Activated naive CD4-positive, alpha-beta T cell treated with anti-CD3 and anti-CD28 coated beads, Interleukin-2, amount 50 U/mL, for 16 hours (primary cell): ENCODE data around the gene ZC3H12D.

Experiments
- DNase-seq: peaks from one replicate; pipeline ENCODE4 v3.0.0-alpha.2; 2020

The ZC3H12D gene

DNA sequence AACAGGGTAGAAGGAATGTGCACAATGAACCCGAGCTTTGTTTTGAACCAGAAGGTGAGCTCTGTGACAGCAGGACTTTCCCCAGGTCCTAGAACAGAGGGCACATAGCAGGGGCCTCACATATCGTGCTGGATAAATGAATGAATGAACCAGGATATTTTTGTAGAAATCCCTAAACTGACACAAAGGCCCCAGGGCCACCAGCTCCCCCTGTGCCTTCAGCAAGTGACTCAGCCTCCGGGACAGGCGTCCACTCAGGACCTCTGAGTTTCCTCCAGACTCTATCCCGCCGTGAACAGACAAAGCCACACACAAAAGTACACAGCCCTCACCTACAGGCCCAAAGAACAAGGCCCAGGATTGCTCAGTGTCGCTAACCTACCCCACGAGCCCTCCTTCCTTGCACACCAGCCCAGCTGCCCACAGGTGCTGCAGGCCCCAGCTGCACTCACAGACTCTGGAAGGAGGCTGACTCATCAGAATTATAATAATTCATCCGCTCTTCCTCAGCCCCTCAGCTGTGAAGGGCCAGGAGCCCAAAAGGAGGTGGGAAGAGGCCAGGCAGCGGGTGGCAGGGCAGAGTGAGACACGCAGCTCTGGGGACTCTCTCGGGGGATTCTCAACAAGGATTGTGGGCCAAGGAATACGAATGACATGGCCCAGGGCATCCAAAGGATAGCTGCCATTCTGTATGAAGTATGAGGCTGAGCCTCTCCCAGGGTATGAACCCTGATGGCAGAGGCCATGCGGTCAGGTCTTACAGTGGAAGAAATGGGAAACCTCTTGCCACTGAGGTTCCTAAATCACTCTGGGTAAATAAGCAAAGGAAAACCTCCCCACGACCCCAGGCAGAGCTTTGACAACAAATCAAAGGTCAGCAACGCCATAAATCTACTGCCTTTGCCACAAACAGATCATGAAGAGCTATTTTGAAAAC is 43.8 kb downstream of the ZC3H12D start:
- DNase-seq = no peak

DNA sequence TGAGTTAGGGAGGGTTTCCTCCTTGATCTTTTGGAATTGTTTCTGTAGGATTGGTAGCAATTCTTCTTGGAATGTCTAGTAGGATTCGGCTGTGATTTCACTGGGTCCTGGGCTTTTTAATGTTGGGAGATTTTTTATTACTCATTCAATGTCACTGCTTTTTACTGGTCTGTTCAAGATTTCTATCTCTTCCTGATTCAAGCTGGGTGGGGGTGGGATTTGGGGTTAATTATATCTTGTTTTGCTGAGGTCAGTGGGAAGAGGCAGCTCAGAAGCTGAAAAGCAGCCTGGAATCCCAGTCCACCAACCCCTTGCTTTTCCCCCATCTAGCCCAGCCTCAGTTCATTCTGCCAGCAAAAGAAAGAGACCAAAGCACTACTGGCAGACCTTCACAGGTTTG is 45.2 kb downstream of the ZC3H12D start:
- DNase-seq = no peak

DNA sequence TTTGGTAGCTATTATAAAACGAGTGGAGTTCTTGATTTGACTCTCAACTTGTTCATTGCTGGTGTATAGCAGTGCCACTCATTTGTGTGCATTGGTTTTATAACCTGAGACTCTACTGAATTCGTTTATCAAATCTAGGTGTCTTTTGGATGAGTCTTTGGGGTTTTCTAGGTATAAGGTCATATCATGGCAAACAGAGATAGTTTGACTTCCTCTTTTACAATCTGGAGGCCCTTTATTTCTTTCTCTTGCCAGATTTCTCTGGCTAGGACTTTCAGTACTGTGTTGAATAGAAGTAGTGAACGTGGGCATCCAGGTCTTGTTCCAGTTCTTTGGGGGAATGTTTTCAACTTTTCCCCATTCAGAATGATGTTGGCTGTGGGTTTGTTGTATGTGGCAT is 46.0 kb downstream of the ZC3H12D start:
- no peak for DNase-seq

DNA sequence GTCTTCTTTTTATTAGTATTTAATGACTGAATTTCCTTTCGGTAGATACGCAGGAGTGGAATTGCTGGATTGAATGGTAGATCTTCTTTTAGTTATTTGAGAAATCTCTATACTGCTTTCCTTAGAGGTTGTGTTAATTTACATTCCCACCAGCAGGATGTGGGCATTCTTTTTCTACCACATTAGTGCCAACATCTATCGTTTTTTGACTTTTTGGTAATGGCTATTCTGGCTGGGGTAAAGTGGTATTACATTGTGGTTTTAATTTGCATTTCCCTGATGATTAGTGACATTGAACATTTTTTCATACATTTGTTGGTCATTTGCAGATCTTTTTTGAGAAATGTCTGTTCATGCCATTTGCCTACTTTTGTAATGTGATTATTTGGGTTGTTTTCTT is 47.6 kb downstream of the ZC3H12D start:
- DNase-seq = no peak

DNA sequence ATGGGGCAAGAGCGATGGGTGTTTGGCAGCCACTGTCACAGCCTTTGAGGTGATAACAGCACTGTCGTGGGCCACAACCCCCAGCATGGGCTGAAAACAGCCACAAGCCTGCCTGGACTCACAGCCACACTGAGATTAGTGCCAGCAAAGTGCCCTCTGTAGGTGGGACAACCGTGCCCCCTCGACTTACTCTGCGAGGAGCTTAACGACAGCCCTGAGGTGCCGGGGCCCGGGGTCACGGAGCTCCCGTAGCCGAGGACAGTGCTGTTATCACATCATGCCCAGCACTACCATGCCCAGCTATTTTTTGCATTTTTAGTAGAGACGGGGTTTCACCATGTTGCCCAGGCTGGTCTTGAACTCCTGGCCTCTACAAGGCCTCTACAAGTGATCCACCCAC is 48.2 kb downstream of the ZC3H12D start:
- no peak for DNase-seq

DNA sequence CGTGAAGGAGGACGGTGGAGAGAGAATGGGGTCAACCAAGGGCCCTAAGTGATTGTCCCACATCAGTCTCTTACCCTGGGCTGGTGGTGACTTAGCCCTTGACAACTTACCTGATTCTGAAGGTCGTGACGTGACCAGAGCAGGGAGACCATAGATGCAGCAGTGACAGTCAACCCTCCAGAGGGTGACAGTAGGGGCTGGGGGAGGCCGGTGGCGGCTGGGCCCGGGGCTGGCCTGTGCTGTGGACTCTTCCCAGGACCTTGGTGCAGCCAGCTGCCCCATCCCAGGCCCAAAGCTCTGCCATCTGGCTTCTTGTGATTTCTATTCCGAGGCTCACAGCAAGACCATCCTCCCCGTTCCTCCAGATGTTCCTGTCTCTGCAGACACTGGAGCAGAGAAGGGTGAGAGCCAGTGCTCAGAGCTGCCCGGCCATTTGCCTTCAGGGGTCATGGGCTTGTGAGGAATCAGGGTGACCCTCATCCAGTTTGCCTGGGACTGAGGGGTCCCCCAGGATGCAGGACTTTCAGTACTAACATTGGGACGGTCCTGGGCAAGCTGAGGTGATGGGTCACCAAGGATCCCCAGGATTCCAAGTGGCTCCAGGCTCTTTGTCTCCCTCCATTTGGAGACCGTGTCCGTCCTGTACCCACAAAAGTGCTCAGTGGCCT is 48.8 kb downstream of the ZC3H12D start:
- no peak for DNase-seq

DNA sequence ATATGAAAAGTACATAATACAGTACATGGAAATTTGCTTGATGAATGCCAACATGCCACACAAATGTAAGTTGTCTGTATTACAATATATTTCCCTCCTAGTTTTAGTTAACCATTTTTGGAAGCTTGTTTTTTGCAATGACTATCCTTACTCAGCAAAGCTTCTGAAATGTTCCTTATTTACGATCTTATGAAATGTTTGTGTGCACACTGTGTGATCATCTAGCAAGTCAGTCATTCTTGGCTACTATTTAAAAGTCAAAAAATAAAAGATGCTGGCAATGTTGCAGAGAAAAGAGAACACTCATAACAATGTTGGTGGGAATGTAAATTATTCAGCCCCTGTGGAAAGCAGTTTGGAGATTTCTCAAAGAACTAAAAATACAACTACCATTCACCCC is 50.9 kb downstream of the ZC3H12D start:
- DNase-seq = no peak

DNA sequence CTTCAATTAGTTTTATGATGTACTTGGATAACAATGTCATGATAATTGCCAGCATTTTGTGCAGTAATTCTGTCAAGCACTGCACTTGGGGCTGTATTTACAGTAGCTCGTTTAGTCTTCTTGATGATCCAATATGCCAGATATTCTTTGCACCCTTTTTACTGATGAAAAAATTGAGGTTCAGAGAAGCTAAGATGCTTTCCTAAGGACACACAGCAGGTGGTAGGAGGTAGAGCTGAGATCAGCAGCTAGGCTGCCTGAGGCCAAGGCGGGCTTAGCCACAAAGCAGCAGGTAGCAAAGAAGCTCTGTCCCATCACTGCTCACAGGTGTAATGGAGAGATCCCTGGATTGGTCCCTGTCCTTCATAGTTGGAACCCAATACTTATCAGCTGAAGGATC is 51.4 kb downstream of the ZC3H12D start:
- DNase-seq = no peak

DNA sequence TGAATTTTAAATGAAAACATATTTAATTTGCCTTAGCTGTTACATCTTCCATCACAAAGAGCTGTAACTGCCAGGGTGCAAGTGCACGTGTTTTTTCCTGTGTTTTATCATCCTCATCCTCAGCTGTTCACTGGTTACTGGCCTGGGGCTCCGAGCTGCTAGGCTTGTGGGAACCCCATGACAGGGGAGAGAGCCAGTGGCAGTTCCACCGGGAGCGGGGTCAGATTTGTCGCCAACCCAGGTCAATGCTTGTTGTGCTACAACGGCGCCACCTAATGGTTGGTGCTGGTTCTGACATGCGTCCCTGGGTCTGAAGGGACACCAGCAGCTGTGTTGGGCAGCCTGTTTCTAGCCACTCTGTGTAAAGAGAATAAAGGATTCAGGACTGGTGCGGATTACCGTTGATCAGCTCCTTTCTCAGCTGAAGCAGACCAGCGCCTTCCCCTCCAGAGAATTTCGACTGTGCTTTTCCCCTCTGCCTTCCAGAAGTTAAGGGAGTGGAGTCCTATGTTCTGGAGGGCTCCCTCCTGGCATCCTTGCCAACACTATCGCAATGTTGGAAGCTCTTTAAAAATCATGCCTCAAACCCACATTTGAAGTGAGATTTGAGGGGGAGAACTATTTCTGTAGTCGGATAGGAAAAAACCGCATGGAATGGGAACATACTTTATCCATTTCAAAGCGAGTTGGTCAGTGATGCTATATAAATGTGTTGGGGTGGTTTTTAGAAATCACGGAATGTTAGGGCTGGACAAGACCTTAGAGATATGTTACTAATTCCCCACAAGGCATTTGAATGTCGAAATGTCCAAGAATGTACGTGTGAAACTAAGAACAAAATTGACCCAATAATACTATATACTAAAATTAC is 52.7 kb downstream of the ZC3H12D start:
- peak; percentile 86 for DNase-seq

DNA sequence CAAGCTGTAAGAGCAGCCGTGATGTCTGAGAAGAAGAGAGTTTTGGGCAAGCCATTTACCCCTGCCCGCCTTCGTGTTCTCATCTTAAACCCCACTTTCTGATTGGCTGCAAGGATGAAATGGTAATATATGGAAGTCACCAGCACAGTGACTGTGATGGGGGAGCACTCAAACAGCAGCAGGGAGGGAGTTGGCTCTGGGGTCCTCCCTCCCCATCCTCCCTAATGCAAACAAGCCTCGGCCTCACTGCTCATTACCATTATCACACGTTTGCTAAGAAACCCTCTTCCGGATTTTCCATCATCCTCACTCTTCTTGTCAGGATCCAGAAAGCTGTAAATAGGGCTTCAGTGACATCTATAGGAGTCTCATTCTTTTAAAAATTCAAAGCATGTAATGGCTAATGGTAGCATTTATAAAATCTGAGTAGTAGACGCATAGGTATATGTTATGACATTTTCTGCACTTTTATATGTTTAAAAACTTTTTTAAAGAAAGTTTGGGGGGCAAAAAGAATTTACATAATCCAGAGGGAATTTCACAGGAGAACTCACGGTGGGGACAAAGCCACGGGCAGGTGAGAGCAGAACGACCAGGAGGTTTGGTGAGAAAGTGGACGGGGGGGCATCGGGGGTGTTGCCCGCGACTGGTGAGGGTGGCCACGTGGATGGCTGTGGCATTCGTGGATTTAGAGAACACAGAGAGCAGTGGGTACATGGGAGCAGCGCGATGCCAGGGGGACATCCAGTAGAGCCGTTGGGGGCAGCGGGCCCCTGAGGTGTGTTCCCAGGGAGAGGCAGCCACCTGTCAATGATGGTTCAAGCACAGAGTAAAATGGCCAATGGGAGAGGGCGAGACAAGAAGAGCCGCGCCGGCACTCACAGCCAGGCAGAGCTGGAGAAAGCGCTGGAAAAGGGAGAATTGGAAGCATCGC is 55.1 kb downstream of the ZC3H12D start:
- DNase-seq = no peak

DNA sequence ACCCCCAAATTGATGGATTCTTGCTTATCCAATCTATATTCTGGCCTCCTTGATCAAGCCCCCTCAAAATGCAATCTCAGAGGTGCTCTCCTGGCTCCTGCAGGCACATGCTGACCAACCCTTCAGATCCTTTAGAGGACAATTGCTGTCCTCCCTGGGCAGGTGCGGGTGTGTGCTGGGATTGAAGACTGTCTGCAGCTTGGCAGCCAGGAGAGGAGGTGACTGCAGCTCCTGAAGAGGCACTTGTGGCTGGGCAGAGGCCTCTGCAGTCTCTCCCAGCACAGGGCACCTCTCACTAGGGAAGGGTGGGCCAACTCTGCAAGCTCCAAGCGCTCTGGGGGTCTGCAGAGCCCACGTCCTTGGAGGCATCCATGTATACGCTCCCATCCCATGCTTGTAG is 56.2 kb downstream of the ZC3H12D start:
- DNase-seq = no peak

DNA sequence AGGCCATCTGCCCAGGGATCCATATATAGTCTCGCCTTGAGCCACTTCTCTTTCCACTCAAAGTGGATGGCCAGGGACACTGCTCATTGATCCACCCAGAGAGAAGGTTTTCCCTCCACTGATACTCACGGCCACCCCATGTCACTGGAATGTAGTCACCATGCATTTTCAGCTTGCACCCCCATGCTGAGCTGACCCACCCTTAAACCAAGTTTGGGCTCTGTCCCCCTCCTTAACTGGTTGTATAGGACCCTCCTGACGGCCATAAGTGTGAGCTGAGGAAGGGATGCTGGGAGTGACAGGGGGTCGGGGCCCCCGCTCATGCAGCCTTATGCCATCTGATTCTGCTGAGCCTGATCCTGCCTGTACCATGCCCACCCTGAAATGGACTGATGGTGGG is 59.1 kb downstream of the ZC3H12D start:
- no peak for DNase-seq

DNA sequence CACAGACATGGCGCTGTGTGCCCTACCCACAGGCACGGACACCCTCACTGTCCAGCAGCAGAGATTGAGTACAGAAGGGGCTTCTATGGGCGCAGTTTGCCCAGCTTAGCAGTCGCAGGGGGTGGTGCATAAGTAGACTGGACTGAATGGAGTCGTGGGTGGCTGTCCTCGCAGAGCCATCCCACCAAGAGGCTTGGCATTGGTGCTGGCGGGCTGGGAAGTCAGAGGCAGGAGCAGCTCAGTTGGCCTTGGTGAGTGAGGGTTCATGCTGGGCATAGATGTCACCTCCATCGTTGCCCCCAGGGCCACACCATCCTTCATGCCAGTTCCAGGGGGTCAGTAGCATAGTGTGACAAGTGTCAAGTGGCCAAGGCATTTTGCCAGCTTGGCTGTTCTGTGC is 59.6 kb downstream of the ZC3H12D start:
- DNase-seq = no peak

DNA sequence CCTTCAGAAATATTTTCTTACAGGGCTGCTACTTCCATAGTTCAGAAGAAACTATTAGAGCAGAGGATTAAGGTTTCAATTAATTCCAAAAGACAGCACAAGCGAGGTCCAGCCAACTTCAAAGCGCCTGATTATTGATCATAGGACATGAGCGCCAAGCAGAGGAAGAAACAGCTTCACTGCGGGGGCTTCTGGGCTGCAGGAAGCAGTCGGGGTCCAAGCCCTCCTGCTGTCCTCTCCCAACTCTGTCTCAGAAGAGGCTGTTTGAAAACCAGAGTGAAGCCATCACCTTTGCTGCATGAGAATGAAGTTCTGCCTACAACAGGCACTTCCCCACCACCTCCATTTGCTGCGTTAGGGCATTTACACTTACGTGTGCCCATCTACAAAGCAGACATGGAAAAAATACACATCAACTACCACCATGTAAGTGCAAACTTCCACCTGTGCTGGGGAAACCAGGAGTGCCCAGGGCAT is 60.8 kb downstream of the ZC3H12D start:
- DNase-seq = no peak

DNA sequence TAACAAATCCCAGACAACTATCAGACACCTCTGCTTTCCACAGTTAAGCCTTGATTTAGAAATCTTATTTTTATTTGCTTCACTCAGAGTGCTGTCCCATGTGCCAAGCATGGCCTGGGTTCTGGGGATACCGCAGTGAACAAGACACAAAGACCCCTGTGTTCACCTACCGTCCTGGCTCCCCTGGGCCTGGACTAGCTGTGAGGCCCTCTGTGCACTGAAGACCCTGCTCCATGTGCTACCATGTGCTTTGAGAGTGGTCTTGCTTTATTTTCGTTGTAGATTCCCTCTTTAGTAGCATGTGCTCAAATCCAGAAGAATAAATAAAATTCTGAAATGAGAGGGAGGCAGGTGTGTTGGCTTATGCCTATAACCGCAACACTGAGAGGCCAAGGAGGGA is 62.2 kb downstream of the ZC3H12D start:
- no peak for DNase-seq

DNA sequence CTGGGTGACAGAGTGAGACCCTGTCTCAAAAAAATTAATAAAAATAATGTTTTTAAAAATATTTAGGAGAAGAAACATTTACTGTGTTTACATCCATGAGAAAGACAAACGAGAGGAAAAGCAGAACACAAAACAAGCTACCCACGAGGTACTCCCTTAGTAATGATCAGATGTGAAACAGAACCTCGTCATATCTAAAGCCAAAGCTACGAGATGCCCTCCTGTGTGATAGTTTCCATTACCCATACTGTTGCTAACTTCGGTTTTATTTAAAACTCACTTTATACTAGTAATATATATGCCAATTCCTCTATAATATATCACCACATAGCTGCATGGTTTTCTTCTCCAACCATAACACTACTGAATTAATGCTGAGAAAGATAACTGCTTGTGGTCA is 63.7 kb downstream of the ZC3H12D start:
- DNase-seq = no peak

DNA sequence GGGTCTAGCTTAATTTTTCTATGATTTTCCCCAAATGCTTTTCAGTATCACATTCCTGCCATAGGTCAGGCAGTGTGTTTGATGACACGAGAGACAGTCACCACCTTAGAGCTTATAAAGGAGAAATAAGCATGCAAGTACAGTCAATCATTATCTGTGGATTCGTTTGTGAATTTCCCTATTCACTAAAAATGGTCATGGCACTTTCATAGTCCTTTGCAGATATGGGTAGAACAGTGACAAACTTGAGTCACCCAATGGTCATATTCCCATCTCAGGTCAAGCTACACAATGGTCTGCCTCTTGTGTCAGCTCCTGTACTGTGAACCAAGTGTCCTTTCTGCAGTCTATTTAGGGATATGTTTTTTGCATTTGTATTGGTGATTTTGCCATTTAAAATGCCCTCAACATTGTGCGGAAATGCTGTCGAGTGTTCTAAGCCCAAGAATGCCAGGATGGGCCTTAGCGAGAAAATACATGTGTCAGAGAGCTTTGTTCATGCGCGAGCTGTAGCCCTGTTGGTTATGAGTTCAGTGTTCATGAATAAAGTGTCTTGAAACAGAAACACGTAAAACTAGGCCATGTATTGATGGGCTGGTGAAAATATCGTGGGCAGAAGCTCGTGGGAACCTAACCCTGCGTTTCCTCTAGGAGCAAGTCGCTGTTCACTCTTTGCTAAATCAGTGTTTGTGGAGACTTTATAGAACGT is 65.0 kb downstream of the ZC3H12D start:
- no peak for DNase-seq

DNA sequence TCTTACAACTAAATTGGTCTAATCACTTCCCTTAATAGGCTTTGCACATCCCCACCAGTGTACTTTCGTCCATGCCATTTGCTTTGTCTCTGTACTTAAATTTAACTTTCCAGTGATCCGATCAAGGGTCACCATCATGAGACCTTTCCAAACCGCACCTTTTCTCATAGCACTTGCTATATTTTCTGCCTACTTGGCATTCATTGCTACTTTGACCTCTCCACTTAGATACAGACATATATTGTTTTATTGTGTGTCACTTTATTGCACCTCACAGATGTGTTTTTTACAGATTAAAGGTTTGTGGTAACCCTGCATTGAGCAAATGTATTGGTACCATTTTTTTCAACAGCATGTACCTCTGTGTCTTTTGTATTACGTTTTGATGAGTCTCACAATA is 70.0 kb downstream of the ZC3H12D start:
- no peak for DNase-seq

DNA sequence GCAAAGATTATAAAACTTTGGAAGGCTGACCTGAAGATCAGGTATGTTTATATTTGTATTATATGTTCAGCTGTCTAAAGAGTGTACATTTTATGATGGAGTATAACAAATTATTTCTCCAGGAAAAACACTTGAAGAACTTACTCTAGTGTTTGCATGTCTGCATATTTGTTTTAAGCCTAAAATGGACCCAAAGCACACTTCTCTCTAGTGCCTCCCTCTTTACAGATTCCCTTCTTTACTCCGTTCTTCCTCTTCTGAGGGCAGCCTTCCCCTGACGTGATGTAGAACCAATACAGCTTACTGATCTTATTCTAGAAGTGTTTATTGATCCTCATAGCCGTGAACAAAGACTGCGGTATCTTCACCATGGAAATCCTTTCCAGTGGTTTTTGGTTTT is 70.8 kb downstream of the ZC3H12D start:
- DNase-seq = no peak

DNA sequence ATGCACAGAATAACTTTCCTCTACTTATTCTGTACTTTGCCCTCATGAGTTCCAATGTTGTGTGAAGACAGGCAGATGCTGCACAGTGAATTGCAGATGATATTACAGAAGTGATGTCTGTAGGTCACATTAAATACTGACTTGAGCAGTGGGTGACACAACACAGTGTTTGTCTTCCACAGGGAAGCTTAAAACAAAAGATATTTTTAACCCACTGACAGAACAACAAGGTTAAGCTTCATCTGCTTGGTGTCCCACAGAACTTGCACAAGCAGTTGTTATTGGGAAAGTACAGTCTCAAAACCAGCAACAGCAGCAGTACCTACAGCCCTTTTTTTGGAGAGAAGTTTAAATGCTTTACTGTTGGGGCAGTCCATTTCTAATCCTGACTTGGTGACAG is 74.3 kb downstream of the ZC3H12D start:
- no peak for DNase-seq

DNA sequence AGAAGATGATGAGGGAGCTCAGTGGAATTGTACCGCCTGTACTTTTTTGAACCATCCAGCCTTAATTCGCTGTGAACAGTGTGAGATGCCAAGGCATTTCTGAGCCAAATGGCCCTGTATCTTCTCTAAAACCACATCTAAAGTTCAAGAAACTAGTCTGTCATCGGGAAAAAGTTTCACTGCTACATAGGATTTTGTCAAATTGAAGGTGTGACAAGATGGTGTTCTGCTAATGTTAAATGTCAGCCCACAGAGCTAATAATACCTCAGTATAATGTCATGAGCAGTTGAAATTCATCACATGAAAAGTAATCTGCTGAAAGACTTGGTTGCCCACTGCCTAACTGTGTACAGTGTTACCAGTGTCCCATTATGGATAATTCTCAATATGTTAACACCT is 75.2 kb downstream of the ZC3H12D start:
- no peak for DNase-seq
